ENCODE data around the gene ROR1. TPM values are rescaled to one million over a fixed set of nuclear protein-coding genes. Genes with fewer than 3 reads are reported as not detected.

Gene ROR1
- total RNA-seq, 6 donors from 2014 or later: 19.7 to 39.8 (median 28.5) TPM

DNA sequence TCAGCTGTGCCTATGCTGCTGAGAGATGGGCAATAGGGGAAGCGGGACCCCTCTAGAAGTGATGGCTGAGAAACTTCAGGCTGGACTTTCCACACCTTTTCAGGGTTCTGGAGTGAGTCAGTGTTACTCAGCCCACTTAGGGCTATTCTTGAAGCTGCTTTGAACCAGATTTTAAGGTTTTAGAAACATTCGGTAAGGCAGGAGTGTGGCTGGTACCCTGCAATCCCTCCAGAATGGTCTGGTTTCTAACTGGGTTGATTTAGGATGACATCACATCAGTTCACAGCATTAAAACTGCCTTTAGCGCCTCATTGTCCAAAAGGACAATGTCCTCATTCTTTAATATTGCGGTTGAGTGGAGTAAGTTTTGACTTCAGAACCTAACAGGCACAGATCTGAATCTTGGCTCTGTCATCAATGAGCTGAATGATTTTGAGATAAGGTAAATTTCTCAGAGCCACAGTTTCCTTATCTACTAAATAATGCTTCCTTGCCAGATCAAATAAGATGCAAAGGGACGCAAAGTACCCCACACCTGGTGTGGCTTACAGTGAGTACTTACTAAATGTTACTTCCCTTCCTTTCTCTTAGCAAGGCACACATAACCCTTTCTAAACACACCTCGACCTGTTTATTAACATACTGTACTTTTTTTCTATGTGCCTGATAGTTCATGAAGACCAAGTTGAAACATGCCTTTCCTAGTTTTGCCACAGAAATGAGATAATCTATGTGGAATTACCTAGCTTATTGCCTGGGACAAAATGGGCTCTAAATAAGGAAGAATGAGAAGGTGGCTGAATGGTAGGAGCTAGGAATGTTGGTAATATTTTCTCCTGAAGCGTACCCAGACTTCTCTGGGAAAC, 209.8 kb downstream of the ROR1 start:
- peaks cover 0 to 17% (median 0%) of the 10 kb centered on the region in 4 donors for H3K4me1 ChIP-seq

GRCh38 chr1:63984257-63984929, 210.6 kb downstream of the ROR1 start:
- H3K36me3 ChIP-seq: no peaks in the 10 kb centered on the region
- no peaks in the 10 kb centered on the region for H3K9me3 ChIP-seq
- no peak for TF ChIP-seq EP300 (IDR thresholded peaks at IDR 0.05)
- TF ChIP-seq, protein P1, sequence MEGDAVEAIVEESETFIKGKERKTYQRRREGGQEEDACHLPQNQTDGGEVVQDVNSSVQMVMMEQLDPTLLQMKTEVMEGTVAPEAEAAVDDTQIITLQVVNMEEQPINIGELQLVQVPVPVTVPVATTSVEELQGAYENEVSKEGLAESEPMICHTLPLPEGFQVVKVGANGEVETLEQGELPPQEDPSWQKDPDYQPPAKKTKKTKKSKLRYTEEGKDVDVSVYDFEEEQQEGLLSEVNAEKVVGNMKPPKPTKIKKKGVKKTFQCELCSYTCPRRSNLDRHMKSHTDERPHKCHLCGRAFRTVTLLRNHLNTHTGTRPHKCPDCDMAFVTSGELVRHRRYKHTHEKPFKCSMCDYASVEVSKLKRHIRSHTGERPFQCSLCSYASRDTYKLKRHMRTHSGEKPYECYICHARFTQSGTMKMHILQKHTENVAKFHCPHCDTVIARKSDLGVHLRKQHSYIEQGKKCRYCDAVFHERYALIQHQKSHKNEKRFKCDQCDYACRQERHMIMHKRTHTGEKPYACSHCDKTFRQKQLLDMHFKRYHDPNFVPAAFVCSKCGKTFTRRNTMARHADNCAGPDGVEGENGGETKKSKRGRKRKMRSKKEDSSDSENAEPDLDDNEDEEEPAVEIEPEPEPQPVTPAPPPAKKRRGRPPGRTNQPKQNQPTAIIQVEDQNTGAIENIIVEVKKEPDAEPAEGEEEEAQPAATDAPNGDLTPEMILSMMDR (IDR thresholded peaks at IDR 0.05): no peak
- TF ChIP-seq POLR2AphosphoS5 (IDR thresholded peaks at IDR 0.05): no peak
- no peak for TF ChIP-seq POLR2A (IDR thresholded peaks at IDR 0.05)
- DNase-seq: no peak
- H3K4me1 ChIP-seq: peaks cover 0 to 17% (median 0%) of the 10 kb centered on the region in 4 donors
- WGBS, 2 donors: 59 to 66% methylated on average over 4 of the region's 4 CpGs
- ATAC-seq (ENCODE audit: low FRiP score in 2 of 2): no peak
- no peak overlapping the region for H3K27ac ChIP-seq
- H3K4me3 ChIP-seq: no peak overlapping the region
- H3K27me3 ChIP-seq: no peaks in the 10 kb centered on the region

More for the DNA sequence above, 209.8 kb downstream of the ROR1 start:
- H3K36me3 ChIP-seq: no peaks in the 10 kb centered on the region
- H3K27ac ChIP-seq: no peak overlapping the region
- no peak overlapping the region for H3K4me3 ChIP-seq
- TF ChIP-seq POLR2A (IDR thresholded peaks at IDR 0.05) (no peak), POLR2AphosphoS5 (IDR thresholded peaks at IDR 0.05) (no peak), EP300 (IDR thresholded peaks at IDR 0.05) (no peak)
- TF ChIP-seq, protein P1 (IDR thresholded peaks at IDR 0.05): no peak
- no peaks in the 10 kb centered on the region for H3K9me3 ChIP-seq
- WGBS, 2 donors: 48 to 50% methylated on average over 7 of the region's 7 CpGs
- no peaks in the 10 kb centered on the region for H3K27me3 ChIP-seq
- no peak for ATAC-seq (ENCODE audit: low FRiP score in 2 of 2)
- no peak for DNase-seq

- ATAC-seq (ENCODE audit: low FRiP score in 2 of 2) (peak in 1 of 2 donors; percentile 42), DNase-seq (no peak)
- no peaks in the 10 kb centered on the region for H3K27me3 ChIP-seq
- H3K36me3 ChIP-seq: no peaks in the 10 kb centered on the region
- no peak overlapping the region for H3K27ac ChIP-seq
- TF ChIP-seq EP300 (IDR thresholded peaks at IDR 0.05) (no peak), POLR2AphosphoS5 (IDR thresholded peaks at IDR 0.05) (no peak), POLR2A (IDR thresholded peaks at IDR 0.05) (no peak)
- TF ChIP-seq, protein P1 (IDR thresholded peaks at IDR 0.05): no peak
- 60 to 74% methylated on average over 5 of the region's 5 CpGs for WGBS, 2 donors
- no peaks in the 10 kb centered on the region for H3K9me3 ChIP-seq
- H3K4me3 ChIP-seq: no peak overlapping the region
- H3K4me1 ChIP-seq: peaks cover 0 to 17% (median 0%) of the 10 kb centered on the region in 4 donors
These were observed 211.1 kb downstream of the ROR1 start for GRCh38 chr1:63984930-63985290.

- peaks cover 0 to 17% (median 0%) of the 10 kb centered on the region in 4 donors for H3K4me1 ChIP-seq
- H3K27ac ChIP-seq: no peak overlapping the region
- no peak for TF ChIP-seq EP300 (IDR thresholded peaks at IDR 0.05)
- no peak for TF ChIP-seq POLR2A (IDR thresholded peaks at IDR 0.05)
- TF ChIP-seq, protein P1 (IDR thresholded peaks at IDR 0.05): no peak
- TF ChIP-seq POLR2AphosphoS5 (IDR thresholded peaks at IDR 0.05): no peak
- H3K36me3 ChIP-seq: no peaks in the 10 kb centered on the region
- no peaks in the 10 kb centered on the region for H3K9me3 ChIP-seq
- no peak for ATAC-seq (ENCODE audit: low FRiP score in 2 of 2)
- no peaks in the 10 kb centered on the region for H3K27me3 ChIP-seq
- H3K4me3 ChIP-seq: no peak overlapping the region
- 61 to 78% methylated on average over 2 of the region's 2 CpGs for WGBS, 2 donors
- no peak for DNase-seq
These were observed 213.3 kb downstream of the ROR1 start for GRCh38 chr1:63987014-63987627.
